Measurements from ENCODE around the gene ZNF644.

DNA sequence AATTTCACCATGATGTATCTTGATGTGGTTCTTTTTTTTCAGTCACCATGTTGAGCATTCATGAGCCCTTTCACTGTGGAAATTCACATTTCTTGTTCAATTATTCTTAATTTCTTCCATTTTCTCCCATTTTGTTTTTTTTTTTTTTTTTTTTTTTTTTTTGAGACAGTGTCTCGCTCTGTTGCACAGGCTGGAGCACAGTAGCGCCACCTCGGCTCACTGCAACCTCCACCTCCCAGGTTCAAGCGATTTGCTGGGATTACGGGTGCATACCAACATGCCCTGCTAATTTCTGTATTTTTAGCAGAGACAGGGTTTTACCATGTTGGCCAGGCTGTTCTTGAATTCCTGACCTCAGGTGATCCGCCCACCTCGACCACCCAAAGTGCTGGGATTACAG lies 14.7 kb downstream of the ZNF644 start:
- TF ChIP-seq POLR2A (IDR thresholded peaks at IDR 0.05; ENCODE audit: low read length) (no peak), GATA1 (IDR thresholded peaks at IDR 0.05; ENCODE audit: low read depth, low read length) (no peak)

All from erythroblast (primary cell).